ENCODE results near the gene EXOC4. TPM values are rescaled to one million over a fixed set of nuclear protein-coding genes. Genes with fewer than 3 reads are reported as not detected.

EXOC4 gene
- total RNA-seq, 4 donors from 2014 or later: 36.6 to 64.0 (median 57.4) TPM

DNA sequence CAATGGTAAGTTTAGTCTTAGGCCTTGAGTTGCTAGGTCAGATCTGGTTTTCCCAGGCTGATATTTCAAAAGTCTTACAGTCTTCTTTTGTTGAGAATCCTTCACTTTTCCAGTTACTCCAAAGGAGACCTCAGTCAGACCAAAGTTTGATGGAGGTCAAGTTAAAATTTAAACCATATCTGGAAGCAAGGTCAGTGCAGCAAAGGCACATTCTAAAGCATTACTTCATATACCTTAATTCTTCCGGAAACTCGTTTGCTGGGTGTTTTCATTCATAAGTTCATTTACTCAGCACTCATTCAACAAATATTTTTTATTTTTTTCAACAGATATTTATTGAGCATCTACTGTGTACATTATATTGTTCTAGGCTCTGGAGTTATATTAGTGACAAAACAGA lies 471.3 kb downstream of the EXOC4 start:
- Histone ChIP-seq H3K27me3 (no peaks in the 10 kb centered on the region), H3K9me3 (no peaks in the 10 kb centered on the region), H3K4me1 (no peaks in the 10 kb centered on the region), H3K27ac (replicated peaks in 1 of 4) (no peak overlapping the region), H3K4me3 (no peak overlapping the region), H3K36me3 (no peaks in the 10 kb centered on the region)
- WGBS: 92% methylated on average over 2 of the region's 2 CpGs
- intact Hi-C loops (cut with DNase I): no loop called here
- TF ChIP-seq POLR2AphosphoS5 (IDR thresholded peaks at IDR 0.05) (no peak), EP300 (IDR thresholded peaks at IDR 0.05) (no peak), CTCF (IDR thresholded peaks at IDR 0.05) (no peak), POLR2A (IDR thresholded peaks at IDR 0.05; ENCODE audit: low read depth) (no peak)
- no peak for DNase-seq (ENCODE audit: extremely low spot score)

- Histone ChIP-seq H3K27me3 (no peaks in the 10 kb centered on the region), H3K4me3 (no peak overlapping the region), H3K36me3 (no peaks in the 10 kb centered on the region), H3K9me3 (no peaks in the 10 kb centered on the region), H3K4me1 (no peaks in the 10 kb centered on the region), H3K27ac (replicated peaks in 1 of 4) (no peak overlapping the region)
- no peak for TF ChIP-seq POLR2AphosphoS5 (IDR thresholded peaks at IDR 0.05)
- WGBS: 95% methylated on average over 3 of the region's 3 CpGs
- DNase-seq (ENCODE audit: extremely low spot score): no peak
- intact Hi-C loops (cut with DNase I): no loop called here
These were observed 471.8 kb downstream of the EXOC4 start for GRCh38 chr7:133724694-133725093.

GRCh38 chr7:133727476-133728214 lies 474.8 kb downstream of the EXOC4 start:
- no peaks in the 10 kb centered on the region for H3K9me3 ChIP-seq

GRCh38 chr7:133730360-133730759 lies 477.5 kb downstream of the EXOC4 start:
- 81% methylated on average over 3 of the region's 3 CpGs for WGBS
- Histone ChIP-seq H3K4me1 (no peaks in the 10 kb centered on the region), H3K9me3 (no peaks in the 10 kb centered on the region), H3K36me3 (no peaks in the 10 kb centered on the region), H3K4me3 (no peak overlapping the region), H3K27ac (replicated peaks in 1 of 4) (no peak overlapping the region), H3K27me3 (no peaks in the 10 kb centered on the region)
- no peak for DNase-seq (ENCODE audit: extremely low spot score)
- intact Hi-C loops (cut with DNase I): no loop called here
- no peak for TF ChIP-seq CTCF (IDR thresholded peaks at IDR 0.05)

More at GRCh38 chr7:133727476-133728214, 474.8 kb downstream of the EXOC4 start:
- Histone ChIP-seq H3K4me3 (no peak overlapping the region), H3K27me3 (no peaks in the 10 kb centered on the region), H3K36me3 (no peaks in the 10 kb centered on the region), H3K4me1 (no peaks in the 10 kb centered on the region), H3K27ac (replicated peaks in 1 of 4) (no peak overlapping the region)
- WGBS: 90% methylated on average over 13 of the region's 13 CpGs
- DNase-seq (ENCODE audit: extremely low spot score): no peak
- no peak for TF ChIP-seq EP300 (IDR thresholded peaks at IDR 0.05)
- no peak for TF ChIP-seq POLR2A (IDR thresholded peaks at IDR 0.05; ENCODE audit: low read depth)
- TF ChIP-seq CTCF (IDR thresholded peaks at IDR 0.05): no peak
- no peak for TF ChIP-seq POLR2AphosphoS5 (IDR thresholded peaks at IDR 0.05)
- intact Hi-C loops (cut with DNase I): no loop called here

DNA sequence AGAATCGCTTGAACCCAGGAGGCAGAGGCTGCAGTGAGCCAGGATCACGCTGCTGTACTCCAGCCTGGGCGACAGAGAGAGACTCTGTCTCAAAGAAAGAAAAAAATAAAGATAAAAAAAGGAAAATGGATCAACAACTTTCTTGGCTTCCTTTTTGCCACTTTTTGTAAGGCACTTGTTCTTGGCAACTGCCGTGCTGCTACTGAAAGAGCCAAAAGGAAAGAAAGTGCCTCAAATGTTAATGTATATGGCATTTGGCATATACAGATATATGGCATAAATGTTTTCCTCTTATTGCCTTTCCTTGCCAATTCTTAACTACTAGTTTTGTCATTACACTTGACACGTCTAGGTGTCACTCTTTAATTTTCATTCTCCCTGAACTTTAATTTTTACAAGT lies 480.5 kb downstream of the EXOC4 start:
- Histone ChIP-seq H3K36me3 (no peaks in the 10 kb centered on the region), H3K27me3 (no peaks in the 10 kb centered on the region), H3K4me1 (no peaks in the 10 kb centered on the region), H3K9me3 (no peaks in the 10 kb centered on the region), H3K4me3 (no peak overlapping the region), H3K27ac (replicated peaks in 1 of 4) (no peak overlapping the region)
- no peak for DNase-seq (ENCODE audit: extremely low spot score)
- TF ChIP-seq EP300 (IDR thresholded peaks at IDR 0.05) (no peak), POLR2A (IDR thresholded peaks at IDR 0.05; ENCODE audit: low read depth) (no peak), CTCF (IDR thresholded peaks at IDR 0.05) (no peak), POLR2AphosphoS5 (IDR thresholded peaks at IDR 0.05) (no peak)
- intact Hi-C loops (cut with DNase I): no loop called here
- 97% methylated on average over 5 of the region's 5 CpGs for WGBS
